HepG2 (cell line): ENCODE data around the gene COPS7A. TPM values are rescaled to one million over a fixed set of nuclear protein-coding genes. Genes with fewer than 3 reads are reported as not detected.

Experiments
- AKAP8 ChIP-seq: sonication (generic); formaldehyde crosslinking; IDR thresholded peaks from 2 replicates; pipeline ENCODE4 v1.5.1; 2020; ENCODE audit warnings: mild to moderate bottlenecking, missing genetic modification reagents
- AKNA ChIP-seq: sonication (generic); formaldehyde crosslinking; IDR thresholded peaks from 2 replicates; pipeline ENCODE4 v1.4.0; 2020; ENCODE audit warnings: missing genetic modification reagents, borderline replicate concordance
- ARID4A ChIP-seq: sonication (generic); formaldehyde crosslinking; IDR thresholded peaks from 2 replicates; pipeline ENCODE4 v1.5.0; 2020; ENCODE audit warnings: mild to moderate bottlenecking, missing genetic modification reagents, borderline replicate concordance
- CSRNP2 ChIP-seq: sonication (generic); formaldehyde crosslinking; conservative IDR thresholded peaks from 2 replicates; pipeline ENCODE4 v1.8.0; 2022; ENCODE audit warnings: low read depth, missing genetic modification reagents
- FOXM1 ChIP-seq: sonication (generic); formaldehyde crosslinking; IDR thresholded peaks from 2 replicates; pipeline ENCODE4 v1.5.0; 2020; ENCODE audit warnings: missing genetic modification reagents
- KDM5B ChIP-seq: sonication (generic); formaldehyde crosslinking; IDR thresholded peaks from 2 replicates; pipeline ENCODE4 v1.4.0; 2020; ENCODE audit warnings: missing genetic modification reagents, mild to moderate bottlenecking, borderline replicate concordance
- THRA ChIP-seq: sonication (generic); formaldehyde crosslinking; IDR thresholded peaks from 2 replicates; pipeline ENCODE4 v1.4.0; 2020; ENCODE audit warnings: missing genetic modification reagents, borderline replicate concordance
- TOPORS ChIP-seq: sonication (generic); formaldehyde crosslinking; IDR thresholded peaks from 2 replicates; pipeline ENCODE4 v1.8.0; 2023; ENCODE audit warnings: mild to moderate bottlenecking, missing genetic modification reagents
- ZNF576 ChIP-seq: sonication (generic); formaldehyde crosslinking; IDR thresholded peaks from 2 replicates; pipeline ENCODE4 v1.4.0; 2020; ENCODE audit warnings: mild to moderate bottlenecking, missing genetic modification reagents
- polyA plus RNA-seq, 8 experiments: library from polyadenylated mRNA; depleted of rRNA in 3 of 8; stranded (reverse) in 7 of 8; unstranded in 1 of 8; fragments of >200 nt; fragmentation: Illumina TruSeq in 4 of 8; extraction: Trizol in 4 of 8; gene quantifications; 2 replicates each; pipeline versions ENCODE4 v1.2.1 to v1.2.3, GENCODE V29; 2011 to 2016; ENCODE audit warnings: low read depth in 4 of 8, missing spikeins in 1 of 8, mixed read lengths in 1 of 8; ENCODE audit not compliant: insufficient read depth in 1 of 8
- total RNA-seq, 5 experiments: library from RNA; depleted of rRNA; stranded (reverse); fragments of >200 nt; fragmentation: Illumina TruSeq; extraction: Trizol; gene quantifications; 2 replicates each; pipeline ENCODE4 v1.2.3, GENCODE V29; 2016; ENCODE audit warnings: low read depth in 1 of 5

The COPS7A gene
- total and polyA plus RNA-seq, 2 of the 13 experiments (the other 11 are each of a cell fraction or from before 2014, with no cell fraction given): 40.0 to 73.6 TPM

- no peak for TF ChIP-seq AKNA (CRISPR knock-in tag)
- peak; percentile 86 for TF ChIP-seq AKAP8 (CRISPR knock-in tag)
- TF ChIP-seq ZNF576 (CRISPR knock-in tag): 0 out of 2 replicates have a peak, but pooled peaks have one; percentile 43
- TF ChIP-seq FOXM1 (CRISPR knock-in tag): no peak
- peak; percentile 65 for TF ChIP-seq ARID4A (CRISPR knock-in tag)
- no peak for TF ChIP-seq TOPORS (CRISPR knock-in tag)
- TF ChIP-seq KDM5B (CRISPR knock-in tag): peak; percentile 74
- TF ChIP-seq CSRNP2: no peak
- peak; percentile 68; the same call in 1 of the 2 replicates for TF ChIP-seq THRA (CRISPR knock-in tag)
Observed at GRCh38 chr12:6778574-6779550, 55.0 kb downstream of the COPS7A start (continued).
